Mesenchymal stem cell (in vitro differentiated cells and primary cell): ENCODE data around the gene SMAD3.

Experiments used
- DNase-seq: peaks from one replicate; pipeline ENCODE4 v3.0.0-alpha.2; 2013
- H2AFZ ChIP-seq: one replicate; pipeline ENCODE4 v1.6.1; 2013; ENCODE audit warnings: low read depth, mild to moderate bottlenecking, control low read depth, inconsistent platforms, low read length, moderate library complexity
- H2AK5ac ChIP-seq: 2 replicates; pipeline ENCODE4 v1.6.1; 2013; ENCODE audit warnings: low read length, moderate library complexity, mild to moderate bottlenecking, inconsistent platforms; ENCODE audit not compliant: severe bottlenecking
- H2BK120ac ChIP-seq: one replicate; pipeline ENCODE4 v1.6.1; 2013; ENCODE audit warnings: low read depth, mild to moderate bottlenecking, inconsistent platforms, low read length, moderate library complexity
- H2BK12ac ChIP-seq, 2 experiments: one replicate each; pipeline ENCODE4 v1.6.1; 2013; ENCODE audit warnings: inconsistent platforms in 2 of 2, low read length in 2 of 2, mild to moderate bottlenecking in 2 of 2, moderate library complexity in 2 of 2, control low read depth in 1 of 2
- H2BK15ac ChIP-seq: one replicate; pipeline ENCODE4 v1.6.1; 2013; ENCODE audit warnings: mild to moderate bottlenecking, low read depth, inconsistent platforms; ENCODE audit not compliant: poor library complexity, severe bottlenecking
- H2BK5ac ChIP-seq: 2 replicates; pipeline ENCODE4 v1.6.1; 2013; ENCODE audit warnings: low read depth, mild to moderate bottlenecking, low read length, control low read depth, inconsistent platforms; ENCODE audit not compliant: poor library complexity, severe bottlenecking
- H3K14ac ChIP-seq, 2 experiments: one replicate each; pipeline ENCODE4 v1.6.1; 2013; ENCODE audit warnings: inconsistent platforms in 2 of 2, low read length in 2 of 2, control low read depth in 1 of 2, mild to moderate bottlenecking in 1 of 2, moderate library complexity in 1 of 2
- H3K18ac ChIP-seq, 2 experiments: one replicate each; pipeline ENCODE4 v1.6.1; 2013; ENCODE audit warnings: inconsistent platforms in 2 of 2, low read length in 2 of 2, control low read depth in 1 of 2, low read depth in 1 of 2, mild to moderate bottlenecking in 1 of 2
- H3K23ac ChIP-seq, 2 experiments: one replicate each; pipeline ENCODE4 v1.6.1; 2013; ENCODE audit warnings: inconsistent platforms in 2 of 2, low read length in 2 of 2, mild to moderate bottlenecking in 2 of 2, moderate library complexity in 2 of 2, control low read depth in 1 of 2
- H3K27ac ChIP-seq: 2 replicates; pipeline ENCODE4 v1.5.1; 2013; ENCODE audit warnings: mild to moderate bottlenecking, moderate library complexity, low read length, control low read depth, inconsistent platforms; ENCODE audit not compliant: poor library complexity, severe bottlenecking
- H3K27me3 ChIP-seq, 2 experiments: 2 replicates each; pipeline versions ENCODE4 v1.6.1 to v1.7.0; 2013; ENCODE audit warnings: low read length in 2 of 2, mild to moderate bottlenecking in 2 of 2, moderate library complexity in 2 of 2, control low read depth in 1 of 2, inconsistent platforms in 1 of 2; ENCODE audit not compliant: control insufficient read depth in 1 of 2, insufficient read depth in 1 of 2
- H3K36me3 ChIP-seq, 2 experiments: 2 replicates each; pipeline versions ENCODE4 v1.6.1 to v1.7.0; 2013; ENCODE audit warnings: low read length in 2 of 2, control low read depth in 1 of 2, inconsistent platforms in 1 of 2, low read depth in 1 of 2, mild to moderate bottlenecking in 1 of 2; ENCODE audit not compliant: insufficient read depth in 2 of 2, control insufficient read depth in 1 of 2
- H3K4ac ChIP-seq, 2 experiments: one replicate each; pipeline ENCODE4 v1.6.1; 2013; ENCODE audit warnings: inconsistent platforms in 2 of 2, low read length in 2 of 2, mild to moderate bottlenecking in 2 of 2, moderate library complexity in 2 of 2, control low read depth in 1 of 2, low read depth in 1 of 2
- H3K4me1 ChIP-seq: 2 replicates; pipeline ENCODE4 v1.6.1; 2013; ENCODE audit warnings: low read depth, low read length, control low read depth; ENCODE audit not compliant: control insufficient read depth, insufficient read depth
- H3K4me2 ChIP-seq: 2 replicates; pipeline ENCODE4 v1.6.1; 2013; ENCODE audit warnings: low read length, mild to moderate bottlenecking, inconsistent platforms; ENCODE audit not compliant: poor library complexity, severe bottlenecking
- H3K4me3 ChIP-seq, 2 experiments: 2 replicates each; pipeline versions ENCODE4 v1.5.1 to v1.7.0; 2013; ENCODE audit warnings: low read length in 2 of 2, mild to moderate bottlenecking in 2 of 2, control low read depth in 1 of 2, low read depth in 1 of 2; ENCODE audit not compliant: insufficient read depth in 1 of 2
- H3K79me1 ChIP-seq: replicated peaks from 2 replicates; pipeline ENCODE4 v1.6.1; 2013; ENCODE audit warnings: mild to moderate bottlenecking, control low read depth, low read length, inconsistent platforms; ENCODE audit not compliant: poor library complexity, severe bottlenecking
- H3K9ac ChIP-seq: 2 replicates; pipeline ENCODE4 v1.7.0; 2013; ENCODE audit warnings: mild to moderate bottlenecking, low read length, moderate library complexity
- H3K9me3 ChIP-seq: 2 replicates; pipeline ENCODE4 v1.7.0; 2013; ENCODE audit warnings: mild to moderate bottlenecking, low read length; ENCODE audit not compliant: control insufficient read depth
- H4K8ac ChIP-seq: one replicate; pipeline ENCODE4 v1.6.1; 2013; ENCODE audit warnings: inconsistent platforms, mild to moderate bottlenecking, low read length, moderate library complexity
- H4K91ac ChIP-seq: one replicate; pipeline ENCODE4 v1.6.1; 2013; ENCODE audit warnings: mild to moderate bottlenecking, low read length, inconsistent platforms
- WGBS: methylation state at CpG from one replicate; pipeline ENCODE4 v1.1.7; 2013; ENCODE audit warnings: mixed read lengths; 5-methylcytosine and 5-hydroxymethylcytosine counted together

Gene SMAD3

GRCh38 chr15:67137951-67138848 is 72.8 kb downstream of the SMAD3 start:
- Histone ChIP-seq H2BK12ac (peak overlapping the region; percentile 90 to 97), H3K14ac (peak overlapping the region; percentile 92 to 96), H3K4ac (peak overlapping the region in 1 of 2 experiments; percentile 84), H3K9me3 (no peaks in the 10 kb centered on the region), H3K36me3 (peaks cover 0 to 12% of the 10 kb centered on the region in 2 experiments), H4K91ac (peak overlapping the region; percentile 97), H3K23ac (peak overlapping the region in 1 of 2 experiments; percentile 97), H2BK15ac (peak overlapping the region; percentile 13), H3K4me2 (no peak overlapping the region), H2AFZ (no peak overlapping the region), H2BK120ac (peak overlapping the region; percentile 94), H3K27ac (no peak overlapping the region), H2AK5ac (peak overlapping the region; percentile 51), H4K8ac (peak overlapping the region; percentile 88), H3K4me3 (peak overlapping the region in 1 of 2 experiments; percentile 69), H3K4me1 (peaks cover 24% of the 10 kb centered on the region), H3K9ac (peak overlapping the region; percentile 89), H2BK5ac (no peak overlapping the region), H3K27me3 (no peaks in the 10 kb centered on the region), H3K79me1 (peaks cover 30% of the 10 kb centered on the region), H3K18ac (peak overlapping the region; percentile 89 to 92)
- DNase-seq: peak; percentile 62
- 50% methylated on average over 13 of the region's 17 CpGs for whole genome bisulfite sequencing

- H3K18ac ChIP-seq: peak overlapping the region; percentile 61 to 78
- H3K27me3 ChIP-seq: no peaks in the 10 kb centered on the region
- no peak overlapping the region for H2BK15ac ChIP-seq
- H3K9me3 ChIP-seq: no peaks in the 10 kb centered on the region
- no peak overlapping the region for H4K8ac ChIP-seq
- H3K9ac ChIP-seq: peak overlapping the region; percentile 89
- no peak overlapping the region for H4K91ac ChIP-seq
- H3K23ac ChIP-seq: no peak overlapping the region
- H3K79me1 ChIP-seq: peaks cover 30% of the 10 kb centered on the region
- no peak overlapping the region for H3K27ac ChIP-seq
- H3K14ac ChIP-seq: no peak overlapping the region
- H2BK5ac ChIP-seq: no peak overlapping the region
- H2AK5ac ChIP-seq: no peak overlapping the region
- H2BK12ac ChIP-seq: peak overlapping the region in 1 of 2 experiments; percentile 15
- H3K4me2 ChIP-seq: no peak overlapping the region
- peaks cover 0 to 12% of the 10 kb centered on the region in 2 experiments for H3K36me3 ChIP-seq
- no peak for DNase-seq
- H3K4me3 ChIP-seq: peak overlapping the region in 1 of 2 experiments; percentile 69
- H3K4ac ChIP-seq: peak overlapping the region in 1 of 2 experiments; percentile 21
- H2AFZ ChIP-seq: no peak overlapping the region
- H3K4me1 ChIP-seq: peaks cover 22% of the 10 kb centered on the region
- WGBS: 86% methylated on average over 10 of the region's 11 CpGs
- peak overlapping the region; percentile 80 for H2BK120ac ChIP-seq
Observed at GRCh38 chr15:67138891-67139855, 73.8 kb downstream of the SMAD3 start.

- H3K4me2 ChIP-seq: no peak overlapping the region
- no peak overlapping the region for H2BK5ac ChIP-seq
- H3K14ac ChIP-seq: peak overlapping the region in 1 of 2 experiments; percentile 74
- H4K8ac ChIP-seq: no peak overlapping the region
- no peaks in the 10 kb centered on the region for H3K9me3 ChIP-seq
- H2BK15ac ChIP-seq: no peak overlapping the region
- peaks cover 0 to 12% of the 10 kb centered on the region in 2 experiments for H3K36me3 ChIP-seq
- H3K79me1 ChIP-seq: peaks cover 36% of the 10 kb centered on the region
- no peak overlapping the region for H3K4me3 ChIP-seq
- WGBS: 72% methylated on average over 7 of the region's 9 CpGs
- H3K23ac ChIP-seq: peak overlapping the region in 1 of 2 experiments; percentile 23
- no peak for DNase-seq
- H3K27ac ChIP-seq: no peak overlapping the region
- peaks cover 17% of the 10 kb centered on the region for H3K4me1 ChIP-seq
- H2AK5ac ChIP-seq: no peak overlapping the region
- H3K18ac ChIP-seq: peak overlapping the region; percentile 26 to 46
- no peak overlapping the region for H2AFZ ChIP-seq
- H3K9ac ChIP-seq: no peak overlapping the region
- peak overlapping the region in 1 of 2 experiments; percentile 64 for H3K4ac ChIP-seq
- H3K27me3 ChIP-seq: no peaks in the 10 kb centered on the region
- no peak overlapping the region for H4K91ac ChIP-seq
- peak overlapping the region; percentile 21 to 68 for H2BK12ac ChIP-seq
- no peak overlapping the region for H2BK120ac ChIP-seq
Observed at GRCh38 chr15:67140078-67140833, 74.9 kb downstream of the SMAD3 start.
